ENCODE results near the gene IFIT1. TPM values are rescaled to one million over a fixed set of nuclear protein-coding genes. Genes with fewer than 3 reads are reported as not detected.

IFIT1 gene
- total and polyA plus RNA-seq, 2 donors (not counting 3 experiments of a cell fraction or from before 2014, with no cell fraction given), result 0.51 to 0.75 TPM

- no TSS peak for BruUV-seq (replicated peaks)
- no peaks in the 10 kb centered on the region for H3K36me3 ChIP-seq (ENCODE audit: control insufficient read depth in 2 of 2, extremely low read depth in 1 of 2, insufficient read depth in 2 of 2, low read length in 2 of 2)
- H3K9ac ChIP-seq (replicated peaks; ENCODE audit: extremely low read depth, insufficient read depth, low read length), result no peak overlapping the region
- no peak for TF ChIP-seq CTCF (IDR thresholded peaks at IDR 0.05; ENCODE audit: extremely low read depth in 1 of 2, insufficient read depth in 1 of 2, low read depth in 1 of 2, low read length in 2 of 2)
- H3K4me1 ChIP-seq (ENCODE audit: control insufficient read depth, extremely low read depth, insufficient read depth, low read length), result peaks cover 4% of the 10 kb centered on the region
- H2AFZ ChIP-seq (ENCODE audit: low read depth, low read length), result no peak overlapping the region
- intact Hi-C loops (cut with micrococcal nuclease), result no loop called here
- H3K9me1 ChIP-seq (replicated peaks; ENCODE audit: control insufficient read depth, extremely low read depth, insufficient read depth, low read length), result no peaks in the 10 kb centered on the region
- no peak overlapping the region for H3K4me3 ChIP-seq (replicated peaks in 1 of 3; ENCODE audit: insufficient read depth in 1 of 3, low read depth in 1 of 3, low read length in 3 of 3)
- H3K27ac ChIP-seq (ENCODE audit: insufficient read depth, low read depth, low read length), result no peak overlapping the region
- no peaks in the 10 kb centered on the region for H3K9me3 ChIP-seq (replicated peaks; ENCODE audit: control insufficient read depth, insufficient read depth, low read length)
- no peaks in the 10 kb centered on the region for H3K79me2 ChIP-seq (ENCODE audit: control insufficient read depth, insufficient read depth, low read length)
- no peak overlapping the region for H3K4me2 ChIP-seq (ENCODE audit: insufficient read depth, low read length)
- CTCF ChIA-PET, result interaction anchor here (1.5 kb wide), 1 partner anchor 16 kb away, joined by 6 read pairs; no protein-coding TSS in a partner anchor
- no peak for DNase-seq (ENCODE audit: low read depth, low spot score)
- no peaks in the 10 kb centered on the region for H3K27me3 ChIP-seq (ENCODE audit: control insufficient read depth in 2 of 2, insufficient read depth in 2 of 2, low read length in 2 of 2)
- no peaks in the 10 kb centered on the region for H4K20me1 ChIP-seq (replicated peaks; ENCODE audit: control insufficient read depth, extremely low read depth, insufficient read depth, low read length)
- no peak for FAIRE-seq
- dilution Hi-C loops (cut with MboI; ENCODE audit: extremely low pct_ligation_motif_present, low sequenced_read_pairs), result no loop called here
- POLR2A ChIA-PET, result no interaction called here
These were observed 58.5 kb downstream of the IFIT1 start for GRCh38 chr10:89450901-89451300.

- TF ChIP-seq EZH2 (IDR thresholded peaks at IDR 0.05; ENCODE audit: borderline replicate concordance, low read depth, low read length, severe bottlenecking), result no peak
- peak; percentile 44 for TF ChIP-seq FOS (IDR thresholded peaks at IDR 0.05; ENCODE audit: borderline replicate concordance, insufficient read depth, low read length)
- H3K4me1 ChIP-seq (ENCODE audit: control insufficient read depth, extremely low read depth, insufficient read depth, low read length), result peaks cover 4% of the 10 kb centered on the region
- H4K20me1 ChIP-seq (replicated peaks; ENCODE audit: control insufficient read depth, extremely low read depth, insufficient read depth, low read length), result no peaks in the 10 kb centered on the region
- DNase-seq (ENCODE audit: low read depth, low spot score), result peak; percentile 24
- no peaks in the 10 kb centered on the region for H3K27me3 ChIP-seq (ENCODE audit: control insufficient read depth in 2 of 2, insufficient read depth in 2 of 2, low read length in 2 of 2)
- H3K79me2 ChIP-seq (ENCODE audit: control insufficient read depth, insufficient read depth, low read length), result no peaks in the 10 kb centered on the region
- H3K4me3 ChIP-seq (replicated peaks in 1 of 3; ENCODE audit: insufficient read depth in 1 of 3, low read depth in 1 of 3, low read length in 3 of 3), result no peak overlapping the region
- no peak overlapping the region for H3K4me2 ChIP-seq (ENCODE audit: insufficient read depth, low read length)
- no peaks in the 10 kb centered on the region for H3K36me3 ChIP-seq (ENCODE audit: control insufficient read depth in 2 of 2, extremely low read depth in 1 of 2, insufficient read depth in 2 of 2, low read length in 2 of 2)
- H3K9me3 ChIP-seq (replicated peaks; ENCODE audit: control insufficient read depth, insufficient read depth, low read length), result no peaks in the 10 kb centered on the region
- no peak for FAIRE-seq
- CTCF ChIA-PET, result interaction anchor here (1.1 to 1.5 kb wide), 3 partner anchors 14 to 23 kb away, joined by 3 to 6 read pairs (median 5); no protein-coding TSS in a partner anchor
- no peak overlapping the region for H3K27ac ChIP-seq (ENCODE audit: insufficient read depth, low read depth, low read length)
- POLR2A ChIA-PET, result no interaction called here
- BruUV-seq (replicated peaks), result no TSS peak
- no peak overlapping the region for H2AFZ ChIP-seq (ENCODE audit: low read depth, low read length)
- intact Hi-C loops (cut with micrococcal nuclease) (no loop called here), dilution Hi-C loops (cut with MboI; ENCODE audit: extremely low pct_ligation_motif_present, low sequenced_read_pairs) (no loop called here)
- no peaks in the 10 kb centered on the region for H3K9me1 ChIP-seq (replicated peaks; ENCODE audit: control insufficient read depth, extremely low read depth, insufficient read depth, low read length)
- H3K9ac ChIP-seq (replicated peaks; ENCODE audit: extremely low read depth, insufficient read depth, low read length), result no peak overlapping the region
These were observed 59.8 kb downstream of the IFIT1 start for GRCh38 chr10:89452193-89452592.

Data from endothelial cell of umbilical vein (primary cell).